Measurements from ENCODE around the gene FLOT1. TPM values are rescaled to one million over a fixed set of nuclear protein-coding genes. Genes with fewer than 3 reads are reported as not detected.
"Not testable (repeated sequence)": the region's sequence is repeated elsewhere in the genome, so short reads cannot be mapped to it uniquely, and the experiment has no call there.

Gene FLOT1
- total RNA-seq, 2 experiments from 2014 or later: 66.7 to 108 TPM

DNA sequence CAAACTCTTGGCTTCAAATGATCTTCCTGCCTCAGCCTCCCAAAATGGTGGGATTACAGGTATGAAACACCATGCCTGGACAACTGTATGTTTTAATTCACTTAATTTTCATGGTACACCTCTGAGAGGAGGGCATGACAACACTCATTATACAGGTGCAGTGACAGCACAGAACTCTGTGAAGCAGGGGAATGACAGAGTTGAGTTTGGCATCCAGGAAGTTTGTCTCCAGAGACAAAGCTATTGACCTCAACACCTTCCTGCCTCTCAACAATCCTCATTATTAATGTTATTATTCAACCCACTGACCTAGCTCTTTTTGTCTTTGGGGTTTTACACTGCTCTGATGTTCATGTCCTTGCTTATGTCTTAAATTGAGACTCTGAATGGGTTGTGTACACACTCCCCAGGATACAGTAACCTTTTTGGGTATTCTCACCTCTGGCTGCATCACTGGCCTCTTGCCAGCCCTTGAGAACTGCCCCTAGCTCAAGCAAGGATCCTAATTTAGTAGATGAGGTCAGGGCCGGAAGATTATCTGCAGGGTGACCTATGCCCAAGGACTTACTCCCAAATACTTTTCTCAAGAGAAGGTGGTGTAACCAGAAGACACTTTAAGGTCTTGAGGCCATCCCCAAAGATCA is 14.9 kb upstream of the FLOT1 start:
- no peak for TF ChIP-seq EZH2phosphoT487 (IDR thresholded peaks at IDR 0.05; ENCODE audit: borderline replicate concordance, low read depth, low read length)
- TF ChIP-seq, protein P1, sequence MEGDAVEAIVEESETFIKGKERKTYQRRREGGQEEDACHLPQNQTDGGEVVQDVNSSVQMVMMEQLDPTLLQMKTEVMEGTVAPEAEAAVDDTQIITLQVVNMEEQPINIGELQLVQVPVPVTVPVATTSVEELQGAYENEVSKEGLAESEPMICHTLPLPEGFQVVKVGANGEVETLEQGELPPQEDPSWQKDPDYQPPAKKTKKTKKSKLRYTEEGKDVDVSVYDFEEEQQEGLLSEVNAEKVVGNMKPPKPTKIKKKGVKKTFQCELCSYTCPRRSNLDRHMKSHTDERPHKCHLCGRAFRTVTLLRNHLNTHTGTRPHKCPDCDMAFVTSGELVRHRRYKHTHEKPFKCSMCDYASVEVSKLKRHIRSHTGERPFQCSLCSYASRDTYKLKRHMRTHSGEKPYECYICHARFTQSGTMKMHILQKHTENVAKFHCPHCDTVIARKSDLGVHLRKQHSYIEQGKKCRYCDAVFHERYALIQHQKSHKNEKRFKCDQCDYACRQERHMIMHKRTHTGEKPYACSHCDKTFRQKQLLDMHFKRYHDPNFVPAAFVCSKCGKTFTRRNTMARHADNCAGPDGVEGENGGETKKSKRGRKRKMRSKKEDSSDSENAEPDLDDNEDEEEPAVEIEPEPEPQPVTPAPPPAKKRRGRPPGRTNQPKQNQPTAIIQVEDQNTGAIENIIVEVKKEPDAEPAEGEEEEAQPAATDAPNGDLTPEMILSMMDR (conservative IDR thresholded peaks at IDR 0.05; ENCODE audit: low read length): no peak
- no peak overlapping the region for H3K4me2 ChIP-seq (ENCODE audit: low read length)
- H3K79me2 ChIP-seq (ENCODE audit: insufficient read depth, low read depth, low read length): no peaks in the 10 kb centered on the region
- no peaks in the 10 kb centered on the region for H3K36me3 ChIP-seq (ENCODE audit: insufficient read depth, low read length)
- CTCF ChIA-PET (ENCODE audit: unreplicated experiment): no interaction called here
- intact Hi-C loops (cut with micrococcal nuclease; ENCODE audit: unreplicated experiment): loop anchor here (5.0 kb wide), 1 partner anchor 360 kb away; no protein-coding TSS in a partner anchor
- H3K9me2 ChIP-seq (ENCODE audit: insufficient read depth, low read length): no peaks in the 10 kb centered on the region
- H4K20me1 ChIP-seq (ENCODE audit: insufficient read depth, low read length): no peaks in the 10 kb centered on the region
- H3K9me3 ChIP-seq (ENCODE audit: low read length): no peaks in the 10 kb centered on the region
- POLR2A ChIA-PET: interaction anchor here (0.9 to 1.1 kb wide), 2 partner anchors 12 to 15 kb away, joined by 3 to 5 read pairs; partner anchors contain the start of gene FLOT1
- no peak overlapping the region for H3K4me3 ChIP-seq (ENCODE audit: low read depth, low read length, poor library complexity, severe bottlenecking)
- DNase-seq (ENCODE audit: low spot score): no peak
- peaks cover 8% of the 10 kb centered on the region for H3K4me1 ChIP-seq (ENCODE audit: insufficient read depth, low read length, poor library complexity, severe bottlenecking)
- no TSS peak for BruUV-seq (replicated peaks)
- no peak overlapping the region for H2AFZ ChIP-seq (ENCODE audit: low read length)
- no peak overlapping the region for H3K27ac ChIP-seq (ENCODE audit: low read depth, low read length, poor library complexity, severe bottlenecking)

DNA sequence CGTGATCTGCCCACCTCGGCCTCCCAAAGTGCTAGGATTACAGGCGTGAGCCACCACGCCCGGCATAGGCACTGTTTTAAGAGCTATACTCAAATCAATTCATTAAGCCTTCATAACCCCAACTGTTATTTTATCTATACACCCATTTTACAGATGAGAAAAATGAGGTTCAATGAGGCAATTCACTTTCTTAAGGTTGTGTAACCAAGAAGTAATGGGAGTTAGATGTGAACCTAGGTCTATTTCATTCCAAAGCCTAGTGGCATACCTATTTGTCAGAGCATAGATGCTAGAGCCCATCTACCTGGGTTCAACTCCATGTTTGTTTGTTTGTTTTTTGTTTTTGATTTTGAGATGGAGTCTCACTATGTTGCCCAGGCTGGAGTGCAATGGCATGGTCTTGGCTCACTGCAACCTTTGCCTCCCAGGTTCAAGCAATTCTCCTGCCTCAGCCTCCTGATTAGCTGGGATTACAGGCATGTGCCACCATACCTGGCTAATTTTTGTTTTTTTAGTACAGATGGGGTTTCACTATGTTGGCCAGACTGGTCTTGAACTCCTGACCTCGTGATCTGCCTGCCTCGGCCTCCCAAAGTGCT is 14.0 kb upstream of the FLOT1 start:
- intact Hi-C loops (cut with micrococcal nuclease; ENCODE audit: unreplicated experiment): loop anchor here (5.0 kb wide), 1 partner anchor 359 kb away; no protein-coding TSS in a partner anchor
- H3K79me2 ChIP-seq (ENCODE audit: insufficient read depth, low read depth, low read length); CTCF ChIA-PET (ENCODE audit: unreplicated experiment); H3K9me3 ChIP-seq (ENCODE audit: low read length); H3K36me3 ChIP-seq (ENCODE audit: insufficient read depth, low read length); BruUV-seq (replicated peaks); DNase-seq (ENCODE audit: low spot score); H3K27ac ChIP-seq (ENCODE audit: low read depth, low read length, poor library complexity, severe bottlenecking); H2AFZ ChIP-seq (ENCODE audit: low read length); H3K4me3 ChIP-seq (ENCODE audit: low read depth, low read length, poor library complexity, severe bottlenecking); H3K9me2 ChIP-seq (ENCODE audit: insufficient read depth, low read length); H3K4me1 ChIP-seq (ENCODE audit: insufficient read depth, low read length, poor library complexity, severe bottlenecking); H3K4me2 ChIP-seq (ENCODE audit: low read length); H4K20me1 ChIP-seq (ENCODE audit: insufficient read depth, low read length): not testable (repeated sequence)
- POLR2A ChIA-PET: interaction anchor here (0.6 to 1.1 kb wide), 3 partner anchors 13 to 16 kb away, joined by 3 to 5 read pairs (median 5); partner anchors contain the start of gene FLOT1

DNA sequence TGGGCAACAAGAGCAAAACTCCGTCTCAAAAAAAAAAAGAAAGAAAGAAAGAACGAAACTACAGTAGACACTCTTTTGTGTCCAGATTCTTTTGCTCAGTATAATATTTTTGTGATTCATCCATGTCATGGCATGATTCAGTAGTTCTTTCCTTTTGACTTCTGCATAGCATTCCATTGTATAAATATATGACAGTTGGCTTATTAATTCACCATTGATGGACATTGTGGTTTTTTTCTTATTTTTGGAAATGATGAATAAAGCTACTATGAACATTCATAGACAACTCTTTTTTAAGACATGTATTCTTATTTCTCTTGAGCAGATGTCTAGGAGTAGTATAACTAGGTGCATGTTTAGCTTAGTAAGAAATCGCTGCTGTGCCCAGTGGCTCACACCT is 12.1 kb upstream of the FLOT1 start:
- TF ChIP-seq, protein P1 (conservative IDR thresholded peaks at IDR 0.05; ENCODE audit: low read length): no peak
- no peak for TF ChIP-seq EZH2phosphoT487 (IDR thresholded peaks at IDR 0.05; ENCODE audit: borderline replicate concordance, low read depth, low read length)
- H3K36me3 ChIP-seq (ENCODE audit: insufficient read depth, low read length): no peaks in the 10 kb centered on the region
- ChIA-PET POLR2A (interaction anchor here (0.6 to 0.7 kb wide), 3 partner anchors 12 to 42 kb away, joined by 3 to 4 read pairs (median 3); no protein-coding TSS in a partner anchor), CTCF (ENCODE audit: unreplicated experiment) (no interaction called here)
- no peaks in the 10 kb centered on the region for H4K20me1 ChIP-seq (ENCODE audit: insufficient read depth, low read length)
- no TSS peak for BruUV-seq (replicated peaks)
- H3K4me2 ChIP-seq (ENCODE audit: low read length): no peak overlapping the region
- H3K4me1 ChIP-seq (ENCODE audit: insufficient read depth, low read length, poor library complexity, severe bottlenecking): peaks cover 8% of the 10 kb centered on the region
- H3K9me3 ChIP-seq (ENCODE audit: low read length): no peaks in the 10 kb centered on the region
- no peak overlapping the region for H2AFZ ChIP-seq (ENCODE audit: low read length)
- H3K79me2 ChIP-seq (ENCODE audit: insufficient read depth, low read depth, low read length): no peaks in the 10 kb centered on the region
- no peak overlapping the region for H3K4me3 ChIP-seq (ENCODE audit: low read depth, low read length, poor library complexity, severe bottlenecking)
- no peak overlapping the region for H3K27ac ChIP-seq (ENCODE audit: low read depth, low read length, poor library complexity, severe bottlenecking)
- no peak for DNase-seq (ENCODE audit: low spot score)
- intact Hi-C loops (cut with micrococcal nuclease; ENCODE audit: unreplicated experiment): loop anchor here (5.0 kb wide), 1 partner anchor 357 kb away; no protein-coding TSS in a partner anchor
- H3K9me2 ChIP-seq (ENCODE audit: insufficient read depth, low read length): no peaks in the 10 kb centered on the region
